ENCODE results near the gene CDC37L1.

The CDC37L1 gene

GRCh38 chr9:4738866-4739586, 59.7 kb downstream of the CDC37L1 start:
- no peak for DNase-seq (ENCODE audit: low read depth)
- H3K4me3 ChIP-seq (replicated peaks; ENCODE audit: low read depth, low read length), result peak overlapping the region; percentile 70

GRCh38 chr9:4739587-4740387, 60.4 kb downstream of the CDC37L1 start:
- peak overlapping the region; percentile 70 for H3K4me3 ChIP-seq (replicated peaks; ENCODE audit: low read depth, low read length)
- TF ChIP-seq CTCF (IDR thresholded peaks at IDR 0.05; ENCODE audit: low read length, missing control alignments), result no peak
- peak; percentile 24 for DNase-seq (ENCODE audit: low read depth)

More at GRCh38 chr9:4738866-4739586, 59.7 kb downstream of the CDC37L1 start:
- TF ChIP-seq CTCF (IDR thresholded peaks at IDR 0.05; ENCODE audit: low read length, missing control alignments), result no peak

- H3K4me3 ChIP-seq (replicated peaks; ENCODE audit: low read depth, low read length), result peak overlapping the region; percentile 70
- DNase-seq (ENCODE audit: low read depth), result peak; percentile 31
- TF ChIP-seq CTCF (IDR thresholded peaks at IDR 0.05; ENCODE audit: low read length, missing control alignments), result no peak
Measured at GRCh38 chr9:4740388-4740637, 60.9 kb downstream of the CDC37L1 start.

- H3K4me3 ChIP-seq (replicated peaks; ENCODE audit: low read depth, low read length), result peak within 1 kb of the TSS; percentile 70
- peak; percentile 9 for TF ChIP-seq CTCF (IDR thresholded peaks at IDR 0.05; ENCODE audit: low read length, missing control alignments)
- DNase-seq (ENCODE audit: low read depth), result peak; percentile 82
Measured at GRCh38 chr9:4740638-4741364, 61.4 kb downstream of the CDC37L1 start, which contains the start of gene AK3. Gene AK3, minus strand, starts transcription at chr9:4741202. Its CDS starts 115 bp downstream, at chr9:4741087.

GRCh38 chr9:4741365-4742089, 62.2 kb downstream of the CDC37L1 start:
- TF ChIP-seq CTCF (IDR thresholded peaks at IDR 0.05; ENCODE audit: low read length, missing control alignments), result no peak
- peak overlapping the region; percentile 70 for H3K4me3 ChIP-seq (replicated peaks; ENCODE audit: low read depth, low read length)
- DNase-seq (ENCODE audit: low read depth), result peak; percentile 11

GRCh38 chr9:4742246-4742645, 62.9 kb downstream of the CDC37L1 start:
- H3K4me3 ChIP-seq (replicated peaks; ENCODE audit: low read depth, low read length), result no peak overlapping the region
- TF ChIP-seq CTCF (IDR thresholded peaks at IDR 0.05; ENCODE audit: low read length, missing control alignments), result no peak

More at GRCh38 chr9:4742246-4742645, 62.9 kb downstream of the CDC37L1 start:
- DNase-seq (ENCODE audit: low read depth), result no peak

Measured in fibroblast of pulmonary artery (primary cell).